ENCODE measurements around the gene ITPKC.
A peak's percentile ranks its signal among the peaks of the same experiment; 100 is the strongest.

ITPKC gene

DNA sequence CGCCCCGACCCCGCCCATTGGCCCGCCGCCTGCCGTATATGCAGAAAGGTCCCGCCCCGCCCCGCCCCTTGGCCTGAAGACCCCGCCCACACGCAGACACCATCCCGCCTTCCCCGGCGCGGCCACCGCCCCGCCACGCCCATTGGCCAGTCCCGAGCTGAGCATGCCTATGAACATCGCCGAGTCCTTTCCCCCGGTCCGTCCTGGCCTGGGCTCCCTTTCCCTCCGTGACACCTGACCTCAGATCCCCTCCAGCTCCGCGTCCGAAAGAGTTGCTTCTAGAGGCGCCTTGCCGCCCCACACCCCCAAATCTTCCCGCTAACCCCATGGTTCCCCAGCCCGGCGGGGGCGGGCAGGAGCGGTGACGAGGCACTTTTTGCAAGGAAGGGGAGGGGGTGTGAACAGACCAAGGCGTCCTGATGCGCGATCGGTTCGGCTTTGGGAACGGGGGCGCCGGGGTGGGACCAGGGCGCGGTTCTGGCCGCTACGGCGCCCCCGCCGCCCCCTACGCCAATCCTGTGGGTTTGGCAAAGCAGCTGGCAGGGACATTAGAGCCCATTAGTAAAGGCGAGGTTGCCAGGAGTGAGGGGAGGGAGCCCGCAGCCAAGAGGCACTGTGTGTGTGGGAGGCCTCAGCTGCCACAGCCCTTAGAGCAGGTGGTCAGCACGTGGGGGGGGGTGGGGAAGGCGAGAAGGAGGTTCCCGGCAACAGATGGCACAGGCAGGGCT lies 26.1 kb upstream of the ITPKC start:
- peak; percentile 91 for DNase-seq

GRCh38 chr19:40691421-40692211 lies 25.3 kb upstream of the ITPKC start:
- DNase-seq, result no peak

DNA sequence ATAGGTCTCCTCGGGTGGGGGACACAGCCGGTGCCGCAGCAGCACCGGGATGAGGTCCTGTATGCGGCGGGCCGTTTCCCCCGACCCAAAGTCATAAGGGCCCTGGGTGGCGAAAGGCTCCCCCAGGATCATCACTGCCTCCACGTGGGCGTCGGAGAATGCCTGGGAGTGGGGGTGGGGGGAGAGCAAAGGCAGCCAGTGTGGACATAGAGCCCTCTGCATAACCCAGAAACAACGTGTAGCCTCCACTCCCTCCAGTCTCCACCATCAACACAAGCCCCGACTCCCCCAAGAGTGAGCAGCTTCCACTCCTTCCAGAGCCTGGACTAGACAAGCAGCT lies 24.7 kb upstream of the ITPKC start:
- DNase-seq, result no peak

GRCh38 chr19:40693150-40693788 lies 23.6 kb upstream of the ITPKC start:
- no peak for DNase-seq

- no peak for DNase-seq
These were observed 23.0 kb upstream of the ITPKC start for GRCh38 chr19:40693896-40694295.

DNA sequence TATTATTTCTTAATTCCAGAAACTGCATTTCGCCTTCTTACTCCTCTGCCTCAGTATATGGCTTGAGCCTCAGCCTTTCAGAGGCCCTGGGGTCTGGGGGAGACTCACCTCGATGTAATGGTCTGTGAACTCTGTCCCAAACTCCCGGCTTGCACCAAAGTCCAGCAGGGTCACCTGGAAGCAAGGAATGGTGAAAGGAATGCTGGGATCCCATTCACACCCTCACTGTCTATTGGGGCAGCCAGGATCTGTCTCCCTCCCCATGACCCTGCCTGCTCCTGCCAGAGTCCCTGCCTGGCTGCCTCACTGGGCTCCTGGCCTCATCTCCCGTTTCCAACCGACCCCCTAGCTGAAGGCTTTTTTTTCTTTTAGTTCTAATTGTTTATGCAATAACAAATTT lies 21.0 kb upstream of the ITPKC start:
- no peak for DNase-seq

- no peak for DNase-seq
These were observed 19.9 kb upstream of the ITPKC start for GRCh38 chr19:40697007-40697406.

GRCh38 chr19:40700083-40700482 lies 16.8 kb upstream of the ITPKC start:
- no peak for DNase-seq

- DNase-seq, result no peak
These were observed 15.2 kb upstream of the ITPKC start for GRCh38 chr19:40701758-40702157.

DNA sequence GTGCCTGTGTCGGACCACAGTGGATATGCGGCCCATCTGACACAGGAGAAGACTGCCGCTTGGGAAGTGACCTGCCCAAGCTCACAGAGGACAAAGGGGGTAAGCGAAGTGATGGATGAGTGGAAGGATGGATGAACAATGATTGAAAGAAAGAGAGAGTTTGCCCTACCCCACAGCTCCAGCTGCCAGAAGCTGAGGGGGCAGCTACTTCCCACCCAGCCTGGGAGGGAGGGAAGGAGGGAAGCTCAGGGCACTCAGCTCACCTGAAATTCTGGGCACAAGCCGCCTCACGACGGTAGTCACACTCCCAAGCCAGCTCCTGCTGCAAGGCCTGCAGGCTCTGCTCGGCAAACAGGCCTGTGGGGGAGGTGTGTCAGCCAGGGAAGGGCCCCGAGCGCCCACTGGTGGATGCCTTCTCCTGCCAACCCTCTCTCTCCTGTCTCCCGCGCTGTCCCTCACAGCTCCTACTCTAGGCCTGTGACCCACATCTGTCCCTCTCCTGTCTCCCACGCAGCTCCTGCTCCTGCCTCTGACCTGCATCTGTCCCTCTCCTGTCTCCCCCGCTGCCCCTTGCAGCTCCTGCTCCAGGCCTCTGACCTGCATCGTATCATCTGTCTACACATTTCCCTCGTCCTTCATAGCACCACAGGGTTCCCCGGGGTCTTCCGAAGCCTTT lies 14.4 kb upstream of the ITPKC start:
- peak; percentile 25 for DNase-seq

GRCh38 chr19:40703029-40703755 lies 13.7 kb upstream of the ITPKC start:
- no peak for DNase-seq

DNA sequence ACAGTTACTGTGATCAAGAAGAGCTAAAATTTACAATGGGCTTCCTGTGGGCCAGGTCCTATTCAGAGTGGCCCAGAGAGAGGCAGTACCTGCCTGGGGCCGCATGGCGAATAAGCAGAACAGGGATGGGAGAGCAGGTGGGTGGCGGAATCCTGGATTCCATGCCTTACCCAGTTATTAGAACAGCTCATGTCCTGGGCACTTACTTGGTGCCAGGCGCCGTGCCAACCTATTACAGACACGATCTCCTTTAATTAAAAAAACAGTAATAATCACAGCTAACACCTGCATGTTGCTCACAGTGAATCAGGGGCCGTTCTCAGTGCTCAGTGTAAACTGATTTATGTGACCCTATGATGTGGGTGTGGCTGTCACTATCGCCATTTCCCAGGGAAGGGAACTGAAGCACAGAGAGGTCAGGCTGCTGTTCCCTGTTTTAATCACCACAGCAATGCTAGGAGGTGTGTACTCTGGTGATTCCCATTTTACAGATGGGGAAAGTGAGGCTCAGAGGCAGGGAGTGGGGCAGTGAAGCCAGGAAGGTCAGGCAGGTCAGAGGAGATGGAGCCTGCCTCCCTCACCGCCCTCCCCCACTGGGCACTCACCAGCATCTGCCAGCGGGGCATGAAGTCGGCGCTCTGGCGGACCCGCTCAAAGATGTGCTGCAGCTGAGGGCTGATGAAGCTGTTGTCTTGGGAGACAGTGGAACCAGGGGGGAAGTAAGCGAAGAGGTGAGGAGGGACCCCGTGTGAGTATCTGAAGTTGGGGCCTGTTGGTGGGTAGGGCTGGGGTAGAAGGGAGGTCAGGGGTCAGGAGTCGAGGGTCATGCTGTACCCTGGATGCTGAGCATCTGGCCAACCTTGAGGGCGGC lies 12.2 kb upstream of the ITPKC start:
- DNase-seq, result no peak

- DNase-seq, result peak; percentile 82
These were observed 11.6 kb upstream of the ITPKC start for GRCh38 chr19:40705362-40705651.

DNA sequence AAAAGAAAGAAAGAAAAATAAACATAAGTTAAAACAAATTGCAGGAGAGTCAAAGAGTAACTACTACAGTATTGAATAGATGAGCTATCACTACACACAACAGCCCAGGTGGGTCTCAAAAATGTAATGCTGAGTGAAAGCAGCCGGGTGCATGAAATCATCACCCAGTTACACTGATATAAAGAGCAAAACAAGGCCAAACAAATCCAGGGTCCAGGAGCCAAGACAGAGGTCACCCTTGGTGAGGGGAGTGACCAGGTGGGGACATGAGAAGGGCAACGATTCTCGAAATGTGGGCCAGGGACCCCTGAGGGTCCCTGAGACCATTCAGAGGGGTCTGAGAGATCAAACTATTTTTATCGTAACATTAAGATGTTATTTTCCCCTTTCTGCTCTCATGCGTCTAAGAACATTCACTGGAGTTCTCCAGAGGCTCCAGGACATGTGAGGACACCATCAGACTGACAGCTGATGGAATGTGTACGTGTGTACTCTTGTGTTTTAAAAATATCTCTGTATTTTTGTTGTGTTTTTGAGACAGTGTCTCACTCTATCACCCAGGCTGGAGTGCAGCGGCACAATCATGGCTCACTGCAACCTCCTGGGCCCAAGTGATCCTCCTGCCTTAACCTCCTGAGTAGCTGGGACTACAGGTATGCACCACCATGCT lies 10.8 kb upstream of the ITPKC start:
- no peak for DNase-seq

DNA sequence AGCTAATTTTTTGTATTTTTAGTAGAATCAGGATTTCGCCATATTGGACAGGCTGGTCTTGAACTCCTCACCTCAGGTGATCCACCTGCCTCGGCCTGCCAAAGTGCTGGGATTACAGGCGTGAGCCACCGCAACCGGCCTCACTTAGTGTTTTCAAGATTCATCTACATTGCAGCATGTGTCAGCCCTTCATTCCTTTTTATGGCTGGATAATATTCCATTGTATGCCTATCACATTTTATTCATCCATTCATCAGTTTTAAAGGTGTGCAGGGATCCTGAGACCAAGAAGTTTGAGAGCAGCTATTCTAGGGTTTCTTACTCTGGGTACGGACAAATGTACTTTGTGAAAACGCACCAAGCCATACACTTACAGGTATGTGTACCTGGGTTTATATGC lies 9.3 kb upstream of the ITPKC start:
- no peak for DNase-seq

DNA sequence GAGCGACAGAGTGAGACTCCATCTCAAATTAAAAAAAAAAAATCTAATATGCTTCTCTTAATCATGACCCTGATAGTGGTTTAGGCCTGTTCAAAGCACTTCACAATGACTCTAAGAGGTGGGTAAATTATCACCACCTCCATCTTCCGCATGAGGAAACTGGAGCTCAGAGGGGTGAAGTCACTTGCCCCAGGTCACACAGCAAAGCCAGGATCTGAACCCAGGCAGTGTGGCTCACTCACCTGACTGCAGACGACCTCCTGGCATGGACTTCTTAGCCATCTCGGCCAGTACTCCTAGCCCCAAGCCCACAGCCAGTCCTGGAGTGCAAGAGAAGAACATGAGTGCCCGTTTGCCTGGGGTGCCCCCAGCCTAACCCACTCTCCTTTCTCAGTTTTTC lies 7.1 kb upstream of the ITPKC start:
- no peak for DNase-seq

DNA sequence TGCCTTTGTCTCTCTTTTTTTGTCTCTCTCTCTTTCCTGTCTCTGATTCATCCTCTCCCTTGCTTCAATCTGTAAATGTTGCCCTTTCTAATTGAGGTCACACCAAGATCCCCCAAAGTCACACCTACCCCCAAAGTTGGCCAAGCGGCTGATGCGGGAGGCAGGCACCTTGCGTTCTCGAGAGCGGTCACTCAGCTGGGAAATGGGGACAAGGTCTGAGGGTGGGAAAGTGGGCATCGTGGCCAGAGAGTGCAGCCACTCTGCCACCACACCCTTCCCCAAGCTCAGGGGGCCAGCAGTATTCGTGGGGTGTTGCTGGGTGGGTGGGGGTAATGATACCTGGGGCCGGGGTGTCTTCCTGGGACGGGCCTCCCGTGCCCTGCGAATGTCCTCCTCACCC lies 3.0 kb upstream of the ITPKC start:
- DNase-seq, result no peak

GRCh38 chr19:40714441-40715299 lies 2.2 kb upstream of the ITPKC start:
- peak; percentile 93 for DNase-seq

- no peak for DNase-seq
These were observed 856 bp upstream of the ITPKC start for GRCh38 chr19:40716031-40716481.

GRCh38 chr19:40717325-40717879 lies 490 bp downstream of the ITPKC start:
- no peak for DNase-seq
